GM12801 (cell line): ENCODE measurements around the gene IFNA5.

Source experiments
- TF ChIP-seq, protein P1 (sequence below): IDR thresholded peaks from one replicate; pipeline ENCODE4 v1.5.1; 2011; ENCODE audit warnings: control low read depth; ENCODE audit not compliant: insufficient read length; ENCODE audit errors: extremely low read depth

Gene IFNA5

DNA sequence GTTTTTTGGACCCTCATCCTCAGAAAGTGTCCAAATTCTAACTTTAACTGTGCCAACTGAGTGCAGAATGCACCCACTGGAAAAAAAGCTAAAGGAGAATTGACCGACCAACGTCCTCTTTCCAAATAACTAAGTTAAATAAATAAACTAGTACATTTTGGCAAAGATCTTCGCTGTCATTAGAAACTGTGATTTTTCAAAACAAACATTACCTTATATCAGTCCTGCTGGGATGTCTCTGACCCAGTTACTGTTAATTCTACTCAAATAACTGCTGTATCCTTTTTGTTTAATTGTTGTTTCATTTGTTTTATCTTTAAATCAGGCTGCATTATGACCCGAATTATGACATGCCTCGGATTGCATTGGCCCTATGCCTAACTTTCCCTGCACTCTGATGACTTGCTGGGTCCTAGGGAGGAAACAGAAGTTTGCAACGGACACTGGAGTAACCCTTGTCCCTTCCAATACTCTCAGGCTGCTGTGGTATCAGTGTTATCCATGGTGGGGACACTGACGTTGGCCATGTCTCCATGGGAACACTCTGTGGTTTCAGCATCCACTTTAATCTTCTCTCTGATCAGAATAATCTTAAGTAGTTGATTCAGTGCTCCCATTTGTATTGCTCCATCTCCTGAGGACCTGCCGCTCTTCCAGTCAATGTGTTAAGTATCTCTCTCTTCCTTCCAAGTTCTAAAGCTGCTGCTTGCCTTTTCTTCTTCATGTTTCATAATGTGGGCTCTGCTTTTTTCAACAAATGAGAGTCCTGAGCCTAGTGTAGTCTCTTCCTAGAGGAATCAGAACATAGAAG, 11.1 kb upstream of the IFNA5 start:
- TF ChIP-seq, protein P1, sequence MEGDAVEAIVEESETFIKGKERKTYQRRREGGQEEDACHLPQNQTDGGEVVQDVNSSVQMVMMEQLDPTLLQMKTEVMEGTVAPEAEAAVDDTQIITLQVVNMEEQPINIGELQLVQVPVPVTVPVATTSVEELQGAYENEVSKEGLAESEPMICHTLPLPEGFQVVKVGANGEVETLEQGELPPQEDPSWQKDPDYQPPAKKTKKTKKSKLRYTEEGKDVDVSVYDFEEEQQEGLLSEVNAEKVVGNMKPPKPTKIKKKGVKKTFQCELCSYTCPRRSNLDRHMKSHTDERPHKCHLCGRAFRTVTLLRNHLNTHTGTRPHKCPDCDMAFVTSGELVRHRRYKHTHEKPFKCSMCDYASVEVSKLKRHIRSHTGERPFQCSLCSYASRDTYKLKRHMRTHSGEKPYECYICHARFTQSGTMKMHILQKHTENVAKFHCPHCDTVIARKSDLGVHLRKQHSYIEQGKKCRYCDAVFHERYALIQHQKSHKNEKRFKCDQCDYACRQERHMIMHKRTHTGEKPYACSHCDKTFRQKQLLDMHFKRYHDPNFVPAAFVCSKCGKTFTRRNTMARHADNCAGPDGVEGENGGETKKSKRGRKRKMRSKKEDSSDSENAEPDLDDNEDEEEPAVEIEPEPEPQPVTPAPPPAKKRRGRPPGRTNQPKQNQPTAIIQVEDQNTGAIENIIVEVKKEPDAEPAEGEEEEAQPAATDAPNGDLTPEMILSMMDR, result no peak

DNA sequence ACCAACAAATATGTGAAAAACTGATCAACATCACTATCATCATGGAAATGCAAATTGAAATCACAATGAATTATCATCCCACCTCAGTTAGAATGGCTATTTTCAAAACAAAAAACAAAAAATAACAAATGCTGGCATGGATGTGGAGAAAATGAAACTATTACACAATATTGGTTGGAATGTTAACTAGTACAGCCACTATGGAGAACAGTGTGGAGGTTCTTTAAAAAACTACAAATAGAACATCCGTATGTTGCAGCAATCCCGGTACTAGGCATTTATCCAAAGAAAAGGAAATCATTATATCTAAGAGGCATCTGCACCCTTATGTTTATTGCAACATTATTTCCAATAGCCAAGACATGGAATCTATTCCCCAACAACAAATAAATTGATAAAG, 9.0 kb upstream of the IFNA5 start:
- TF ChIP-seq, protein P1, result no peak

DNA sequence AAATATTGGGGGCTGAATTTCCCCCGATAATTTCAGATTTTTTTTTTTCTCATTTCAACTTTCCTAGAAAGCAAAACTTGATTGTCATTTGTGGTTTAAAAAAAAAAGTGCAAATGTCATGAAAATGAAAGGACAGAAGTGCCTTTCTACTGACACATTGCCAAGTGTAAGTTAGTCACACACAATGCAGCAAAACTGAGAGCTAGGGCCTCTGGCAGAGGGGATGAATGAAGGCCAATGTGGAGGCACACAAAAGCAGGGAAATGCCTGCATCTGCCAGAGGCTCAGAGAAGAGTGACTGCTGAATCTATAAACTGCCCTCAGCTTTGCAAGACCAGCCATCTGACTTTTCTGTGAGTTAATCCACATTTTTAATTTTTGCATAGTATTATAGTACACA, 6.8 kb upstream of the IFNA5 start:
- TF ChIP-seq, protein P1, result no peak

DNA sequence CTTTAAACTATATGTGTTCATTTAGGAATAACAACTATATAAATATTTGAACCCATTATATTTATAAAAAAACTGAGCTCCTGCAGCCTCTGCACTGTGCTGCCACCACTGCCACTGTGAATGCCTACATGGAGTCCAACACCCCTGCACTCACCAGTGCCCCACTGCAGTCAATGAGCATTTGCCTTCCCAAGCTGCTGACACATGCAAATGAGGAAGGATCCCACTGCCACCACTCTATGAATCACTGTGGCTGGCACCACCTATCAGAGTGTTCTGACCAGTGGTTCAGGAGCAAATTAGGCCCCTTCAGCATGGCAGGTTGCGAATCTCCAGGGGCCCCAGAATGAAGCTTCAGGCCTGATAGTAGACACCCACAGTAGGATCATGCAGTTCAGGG, 9.1 kb downstream of the IFNA5 start:
- TF ChIP-seq, protein P1, result no peak

DNA sequence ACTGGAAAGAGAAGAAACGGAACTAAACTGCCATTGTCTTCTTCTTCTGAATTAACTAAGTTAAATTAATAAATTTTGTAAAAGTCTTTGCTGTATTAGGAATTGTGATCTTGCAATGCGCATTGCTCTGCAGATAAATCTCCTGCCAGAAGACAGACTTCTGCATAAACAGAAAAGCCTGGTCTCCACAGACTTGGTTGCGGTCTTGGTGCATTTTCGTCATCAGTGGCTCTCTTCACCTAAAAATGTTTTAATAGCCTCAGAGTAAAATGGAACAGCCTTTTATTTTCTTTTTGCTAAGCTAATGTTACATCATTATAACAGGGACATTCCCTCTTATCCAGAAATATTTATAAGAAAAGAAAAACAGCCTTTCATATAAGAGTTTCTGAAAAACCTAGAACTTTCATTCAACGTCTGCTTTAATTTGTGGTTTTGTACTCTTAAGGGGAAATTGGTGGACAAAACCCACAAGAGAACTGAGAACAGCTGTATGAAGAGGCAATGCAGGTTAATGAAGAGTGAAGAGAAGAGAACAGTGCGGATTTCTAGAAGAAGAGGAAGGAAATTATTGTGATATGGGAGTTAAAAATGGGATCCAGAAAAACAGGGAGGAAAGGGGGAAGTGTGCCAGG, 10.1 kb downstream of the IFNA5 start:
- TF ChIP-seq, protein P1, result no peak

DNA sequence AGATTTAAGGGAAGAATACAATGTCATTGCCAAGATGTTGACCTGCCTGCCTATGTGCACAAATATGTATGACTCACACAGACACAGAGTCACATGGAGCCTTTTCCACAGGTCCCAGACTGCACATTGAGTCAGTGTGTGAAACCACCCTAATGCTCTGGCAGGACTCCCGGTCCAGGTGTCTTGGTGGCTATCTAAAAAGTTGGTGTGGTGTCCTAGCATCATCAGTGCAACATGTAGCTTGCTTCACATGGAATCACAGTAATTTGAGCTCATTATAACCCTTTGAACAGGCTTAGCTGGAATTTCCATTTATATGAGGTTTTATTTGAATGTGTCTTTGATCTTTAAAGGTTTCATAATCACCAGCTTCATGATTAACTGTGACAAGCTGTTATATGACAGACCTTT, 10.7 kb downstream of the IFNA5 start:
- TF ChIP-seq, protein P1, result no peak

DNA sequence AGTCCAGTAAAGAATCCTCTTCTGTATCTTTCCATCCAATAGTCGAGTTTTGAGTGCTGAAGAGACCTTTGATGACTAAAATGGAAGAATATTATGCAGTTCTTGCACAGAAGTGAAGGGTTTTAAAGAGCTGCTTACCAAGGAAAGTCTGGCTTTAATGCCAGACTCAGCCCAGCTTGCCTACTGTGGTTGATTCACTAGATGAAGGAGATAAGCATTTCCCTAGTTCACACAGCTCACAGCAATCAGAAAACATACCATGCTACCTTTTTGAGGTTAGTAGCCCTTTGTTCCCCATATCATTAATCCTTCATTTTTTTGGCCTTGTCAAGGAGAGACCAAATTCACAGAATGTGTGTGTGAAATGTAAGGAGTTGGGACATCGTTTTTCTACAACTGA, 15.3 kb downstream of the IFNA5 start:
- TF ChIP-seq, protein P1, result no peak
